Fibroblast of villous mesenchyme (primary cell): ENCODE measurements around the gene FAM20B. TPM values are rescaled to one million over a fixed set of nuclear protein-coding genes. Genes with fewer than 3 reads are reported as not detected.
A peak's percentile ranks its signal among the peaks of the same experiment; 100 is the strongest.
"Not testable (repeated sequence)": the region's sequence is repeated elsewhere in the genome, so short reads cannot be mapped to it uniquely, and the experiment has no call there.

Experiments
- DNase-seq: peaks from one replicate; pipeline ENCODE4 v3.0.0-alpha.2; 2010; ENCODE audit warnings: low read depth
- H3K4me3 ChIP-seq: 2 replicates; pipeline ENCODE4 v1.5.1; 2011; ENCODE audit warnings: low read depth, mild to moderate bottlenecking, low read length
- total RNA-seq: library from RNA; depleted of rRNA; stranded (reverse); fragments of >200 nt; gene quantifications from 2 replicates; pipeline ENCODE4 v1.2.3, GENCODE V29; 2012
- TF ChIP-seq, protein P1 (sequence below): IDR thresholded peaks from 2 replicates; pipeline ENCODE4 v1.5.1; 2012; ENCODE audit warnings: low read depth, mild to moderate bottlenecking, low read length; ENCODE audit not compliant: insufficient read depth

Gene FAM20B
- total RNA-seq, 1 donor, result 42.7 TPM

DNA sequence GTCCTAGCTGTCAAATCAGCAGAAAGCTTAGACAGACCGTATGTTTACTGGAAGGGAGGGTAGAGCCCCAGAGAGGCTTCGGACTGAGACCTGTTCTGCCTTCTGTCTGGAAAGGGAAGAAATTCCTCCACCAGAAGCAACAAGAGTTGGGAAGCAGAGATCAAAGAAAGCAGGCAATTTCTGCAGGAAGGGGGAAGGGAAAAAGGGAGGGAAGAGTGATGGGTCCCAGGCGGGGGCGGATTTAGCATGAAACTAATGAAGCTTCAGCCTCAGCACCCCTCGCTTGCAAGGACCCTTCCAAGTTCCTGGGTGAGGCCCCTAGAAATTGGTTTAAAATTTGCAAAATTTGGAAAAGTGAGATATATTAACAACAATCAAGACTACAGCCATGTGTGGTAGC is 26.6 kb upstream of the FAM20B start:
- TF ChIP-seq, protein P1, sequence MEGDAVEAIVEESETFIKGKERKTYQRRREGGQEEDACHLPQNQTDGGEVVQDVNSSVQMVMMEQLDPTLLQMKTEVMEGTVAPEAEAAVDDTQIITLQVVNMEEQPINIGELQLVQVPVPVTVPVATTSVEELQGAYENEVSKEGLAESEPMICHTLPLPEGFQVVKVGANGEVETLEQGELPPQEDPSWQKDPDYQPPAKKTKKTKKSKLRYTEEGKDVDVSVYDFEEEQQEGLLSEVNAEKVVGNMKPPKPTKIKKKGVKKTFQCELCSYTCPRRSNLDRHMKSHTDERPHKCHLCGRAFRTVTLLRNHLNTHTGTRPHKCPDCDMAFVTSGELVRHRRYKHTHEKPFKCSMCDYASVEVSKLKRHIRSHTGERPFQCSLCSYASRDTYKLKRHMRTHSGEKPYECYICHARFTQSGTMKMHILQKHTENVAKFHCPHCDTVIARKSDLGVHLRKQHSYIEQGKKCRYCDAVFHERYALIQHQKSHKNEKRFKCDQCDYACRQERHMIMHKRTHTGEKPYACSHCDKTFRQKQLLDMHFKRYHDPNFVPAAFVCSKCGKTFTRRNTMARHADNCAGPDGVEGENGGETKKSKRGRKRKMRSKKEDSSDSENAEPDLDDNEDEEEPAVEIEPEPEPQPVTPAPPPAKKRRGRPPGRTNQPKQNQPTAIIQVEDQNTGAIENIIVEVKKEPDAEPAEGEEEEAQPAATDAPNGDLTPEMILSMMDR, result no peak
- DNase-seq, result no peak
- no peak overlapping the region for H3K4me3 ChIP-seq

DNA sequence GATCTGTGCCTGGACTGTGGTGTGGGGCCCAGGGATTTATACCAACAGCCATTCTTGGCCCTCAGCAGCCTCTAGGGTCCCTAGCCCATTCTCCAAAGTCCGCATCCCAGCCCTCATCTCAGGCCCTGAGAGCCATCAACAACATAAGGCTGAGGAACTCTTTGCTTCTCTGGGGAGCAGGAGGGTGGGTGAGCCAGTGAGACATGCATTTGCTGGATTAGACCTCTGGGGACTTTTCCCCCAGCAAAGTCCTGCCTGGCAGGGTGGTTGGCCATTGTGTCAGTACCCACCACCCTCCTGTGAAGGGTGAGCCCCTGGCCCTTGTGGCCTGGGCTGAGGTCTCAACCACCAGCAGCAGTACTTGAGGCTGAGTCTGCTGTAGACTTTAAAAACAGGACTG is 24.2 kb upstream of the FAM20B start:
- TF ChIP-seq, protein P1, result no peak
- H3K4me3 ChIP-seq, result no peak overlapping the region
- no peak for DNase-seq

DNA sequence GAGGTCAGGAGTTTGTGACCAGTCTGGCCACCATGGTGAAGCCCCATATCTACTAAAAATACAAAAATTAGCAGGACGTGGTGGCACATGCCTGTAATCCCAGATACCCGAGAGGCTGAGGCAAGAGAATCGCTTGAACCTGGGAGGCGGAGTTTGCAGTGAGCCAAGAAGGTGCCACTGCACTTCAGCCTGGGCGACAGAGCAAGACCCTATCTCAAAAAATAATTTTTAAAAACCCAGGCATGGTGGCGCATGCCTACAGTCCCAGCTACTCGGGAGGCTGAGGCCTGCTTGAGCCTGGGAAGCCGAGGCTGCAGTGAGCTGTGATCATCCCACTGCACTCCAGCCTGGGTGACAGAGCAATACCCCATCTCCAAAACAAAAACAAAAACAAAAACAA is 23.6 kb upstream of the FAM20B start:
- DNase-seq, H3K4me3 ChIP-seq: not testable (repeated sequence)

DNA sequence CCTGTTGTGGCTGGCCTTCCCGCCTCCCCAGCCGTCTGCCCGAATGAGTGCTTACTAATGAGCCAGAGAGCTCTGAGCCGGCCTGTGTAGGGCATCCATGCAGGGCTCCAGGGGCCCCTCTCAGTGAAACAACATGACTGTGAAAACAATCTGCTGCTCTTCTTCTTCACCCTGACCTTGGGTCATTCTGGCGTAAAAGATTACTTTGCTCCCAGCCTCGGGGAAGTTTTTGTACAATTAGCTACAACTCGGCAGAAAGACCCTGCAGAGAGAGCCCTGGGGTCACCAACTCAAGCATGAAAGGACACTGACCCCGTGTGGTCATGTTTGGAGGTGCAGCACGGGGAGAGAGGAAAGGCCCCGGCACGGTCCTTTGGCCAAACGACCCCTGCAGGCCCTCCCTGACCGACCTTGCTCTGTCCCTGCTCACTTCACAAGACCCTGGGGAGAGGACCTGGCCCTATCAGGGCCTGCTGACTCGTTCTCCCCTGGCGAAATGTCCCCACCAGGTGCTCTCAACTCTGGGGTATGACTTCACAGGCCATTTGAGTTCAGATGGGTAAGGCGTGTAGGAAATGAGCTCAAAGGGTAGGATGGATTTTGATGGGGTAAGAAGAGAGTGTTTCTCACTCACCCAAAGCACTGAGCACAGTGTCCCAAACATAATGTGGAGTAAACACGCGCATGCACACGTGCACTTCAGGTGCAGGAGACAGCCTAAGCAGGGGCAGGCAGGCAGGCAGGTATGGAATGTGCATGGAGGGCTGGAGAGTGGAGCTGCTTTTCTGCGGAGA is 22.9 kb upstream of the FAM20B start:
- TF ChIP-seq, protein P1, result peak; percentile 98
- peak; percentile 65 for DNase-seq
- H3K4me3 ChIP-seq, result no peak overlapping the region

DNA sequence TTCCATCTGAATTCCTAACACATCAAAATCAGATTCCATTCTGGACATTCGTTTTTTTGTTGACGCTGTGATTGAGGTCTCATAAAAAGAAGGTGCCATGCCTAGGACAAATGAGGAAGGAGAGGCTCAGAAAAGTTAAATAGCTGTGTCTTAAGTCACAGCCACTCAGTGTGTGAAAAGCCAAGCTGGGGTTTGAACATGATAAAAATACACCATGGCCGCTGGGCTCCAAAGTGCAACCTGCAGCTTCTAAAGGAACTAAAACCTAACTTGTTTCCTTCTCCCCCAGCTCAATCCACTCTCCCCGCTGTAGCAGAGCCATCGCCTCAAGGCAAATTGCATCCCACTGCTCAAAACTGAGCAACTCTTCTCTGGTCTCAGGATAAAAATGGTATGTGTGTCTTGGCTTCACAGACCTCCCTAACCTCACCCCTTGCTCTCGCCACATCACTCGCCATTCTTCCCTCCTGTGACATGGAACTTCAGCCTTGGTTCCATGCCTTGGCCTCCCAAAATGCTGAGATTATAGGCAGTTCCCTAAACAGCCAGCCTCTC is 22.1 kb upstream of the FAM20B start:
- no peak for DNase-seq
- TF ChIP-seq, protein P1, result no peak
- no peak overlapping the region for H3K4me3 ChIP-seq

DNA sequence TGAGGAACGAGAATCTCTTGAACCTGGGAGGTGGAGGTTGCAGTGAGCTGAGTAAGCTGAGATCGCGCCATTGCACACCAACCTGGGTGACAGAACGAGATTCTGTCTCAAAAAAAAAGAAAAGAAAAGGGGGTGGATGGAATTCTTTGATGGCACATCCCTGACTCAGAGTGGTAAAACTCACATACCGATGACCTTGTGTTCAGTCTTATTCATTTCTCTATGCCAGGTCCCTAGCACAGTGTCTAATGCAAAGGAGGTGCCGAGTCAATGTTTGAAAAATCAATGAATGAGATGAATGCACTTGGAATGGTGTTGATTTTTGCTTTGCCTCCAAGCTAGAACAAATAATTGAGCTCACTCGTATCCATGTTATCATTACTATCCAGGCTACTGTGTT is 18.5 kb upstream of the FAM20B start:
- TF ChIP-seq, protein P1, result no peak
- DNase-seq, result no peak
- H3K4me3 ChIP-seq, result no peak overlapping the region

DNA sequence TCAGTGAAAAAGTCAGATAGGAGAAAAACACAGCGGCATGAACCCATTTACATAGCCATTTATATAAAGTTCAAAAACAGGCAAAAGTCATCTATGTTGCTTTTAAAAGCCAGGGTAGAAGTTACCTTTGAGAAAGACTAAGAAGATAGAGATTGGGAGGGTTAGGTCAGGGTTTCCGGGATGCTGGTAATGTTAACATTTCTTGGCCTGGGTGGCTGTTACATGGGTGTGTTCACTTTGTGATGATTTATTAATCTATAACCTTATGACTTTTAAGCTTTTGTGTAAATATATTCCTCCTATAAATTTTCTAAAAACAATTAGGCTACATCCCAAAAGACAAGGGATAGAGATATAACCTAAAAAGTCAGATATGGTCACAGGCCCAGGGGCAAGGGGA is 15.0 kb upstream of the FAM20B start:
- TF ChIP-seq, protein P1, result no peak
- no peak overlapping the region for H3K4me3 ChIP-seq
- DNase-seq, result no peak
